Measurements from ENCODE around the gene FOXM1. TPM values are rescaled to one million over a fixed set of nuclear protein-coding genes. Genes with fewer than 3 reads are reported as not detected.
"Not testable (repeated sequence)": the region's sequence is repeated elsewhere in the genome, so short reads cannot be mapped to it uniquely, and the experiment has no call there.

Gene FOXM1
- total RNA-seq, 1 donor from 2014 or later: 1.1 TPM

DNA sequence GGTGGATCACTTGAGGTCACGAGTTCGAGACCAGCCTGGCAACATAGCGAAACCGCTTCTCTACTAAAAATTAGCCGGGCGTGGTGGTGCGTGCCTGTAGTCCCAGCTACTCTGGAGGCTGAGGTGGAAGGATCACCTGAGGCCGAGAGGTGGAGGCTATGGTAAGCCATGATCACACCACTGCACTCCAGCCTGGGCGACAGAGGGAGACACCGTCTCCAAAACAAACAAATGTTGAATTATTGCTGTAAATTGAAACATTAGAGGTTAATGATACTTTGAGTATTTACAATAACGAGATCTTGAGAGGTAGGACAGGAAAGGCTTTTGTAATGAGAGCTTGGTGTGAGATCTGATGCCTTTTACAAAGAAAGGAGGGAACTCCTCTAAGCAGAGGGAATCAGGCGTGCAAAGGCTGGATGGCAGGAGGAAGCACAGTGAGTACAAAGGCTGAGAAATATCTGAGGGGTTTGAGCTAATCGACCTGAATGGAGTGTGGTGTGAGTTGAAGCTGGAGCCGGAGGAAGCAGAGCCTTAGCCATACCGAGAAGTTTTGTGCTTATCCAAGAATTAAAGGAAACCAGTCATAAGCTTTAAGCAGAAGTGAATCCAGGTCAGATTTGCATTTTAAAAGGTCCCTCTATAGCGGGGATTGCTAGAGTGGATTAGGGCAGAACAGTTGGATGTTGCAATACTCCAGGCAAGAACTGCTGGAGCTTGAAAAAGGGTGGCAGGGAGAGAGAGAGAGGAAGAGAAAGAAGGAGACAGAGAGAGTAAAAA lies 1.2 kb upstream of the FOXM1 start:
- DNase-seq: no peak

DNA sequence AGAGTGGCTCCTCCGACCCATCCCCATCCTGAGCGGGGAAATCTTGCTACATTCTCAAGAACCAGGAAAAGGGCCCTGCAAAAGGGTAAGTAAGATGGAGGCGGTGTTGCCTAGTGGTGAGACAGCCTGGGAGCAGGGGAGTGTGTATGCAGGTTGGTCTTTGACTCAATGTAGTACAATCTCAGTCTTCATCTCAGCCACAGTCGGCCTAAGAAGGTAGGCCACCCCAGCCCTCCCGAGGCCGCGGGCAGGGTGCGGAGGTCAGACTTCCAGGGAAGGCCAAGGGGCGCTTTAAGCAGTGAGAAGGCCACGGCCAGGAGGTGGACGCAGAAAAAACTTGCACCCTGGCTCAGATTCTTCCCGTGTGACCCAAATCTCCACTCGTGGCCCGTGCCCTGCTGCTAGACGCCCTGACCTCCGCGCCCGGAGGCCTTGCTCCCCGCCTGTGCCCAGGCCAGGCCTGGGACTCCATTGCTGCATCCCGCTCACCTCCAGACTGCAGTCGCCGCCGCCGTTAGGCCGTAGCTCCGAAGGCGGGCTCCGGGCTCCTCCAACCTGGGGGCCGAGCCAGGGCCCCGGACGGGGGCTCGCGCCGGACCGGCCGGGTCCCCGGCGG lies 435 bp downstream of the FOXM1 start:
- no peak for DNase-seq

DNA sequence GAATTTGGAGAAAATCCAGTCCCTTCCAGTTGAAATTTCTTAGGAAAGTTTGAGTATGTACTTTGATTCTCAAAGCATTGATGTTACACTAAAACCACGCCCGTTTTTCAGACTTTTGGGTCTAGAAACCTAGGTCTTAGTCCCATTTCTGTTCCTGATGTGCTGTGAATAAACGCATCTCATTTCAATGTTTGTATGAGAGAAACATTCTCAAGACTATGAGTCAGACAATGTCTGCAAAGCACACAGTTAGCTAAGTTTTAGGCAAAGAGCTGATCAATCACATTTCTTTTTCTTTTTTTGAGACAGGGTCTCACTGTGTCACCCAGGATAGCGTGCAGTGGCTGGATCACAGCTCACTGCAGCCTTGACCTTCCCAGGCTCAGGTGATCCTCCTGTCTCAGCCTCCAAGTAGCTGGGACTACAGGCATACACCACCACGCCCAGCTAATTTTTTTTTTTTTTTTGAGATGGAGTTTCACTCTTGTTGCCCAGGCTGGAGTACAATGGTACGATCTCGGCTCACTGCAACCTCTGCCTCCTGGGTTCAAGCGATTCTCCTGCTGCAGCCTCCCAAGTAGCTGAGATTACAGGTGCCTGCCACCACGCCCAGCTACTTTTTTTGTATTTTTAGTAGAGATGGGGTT lies 7.9 kb downstream of the FOXM1 start:
- not testable (repeated sequence) for DNase-seq

DNA sequence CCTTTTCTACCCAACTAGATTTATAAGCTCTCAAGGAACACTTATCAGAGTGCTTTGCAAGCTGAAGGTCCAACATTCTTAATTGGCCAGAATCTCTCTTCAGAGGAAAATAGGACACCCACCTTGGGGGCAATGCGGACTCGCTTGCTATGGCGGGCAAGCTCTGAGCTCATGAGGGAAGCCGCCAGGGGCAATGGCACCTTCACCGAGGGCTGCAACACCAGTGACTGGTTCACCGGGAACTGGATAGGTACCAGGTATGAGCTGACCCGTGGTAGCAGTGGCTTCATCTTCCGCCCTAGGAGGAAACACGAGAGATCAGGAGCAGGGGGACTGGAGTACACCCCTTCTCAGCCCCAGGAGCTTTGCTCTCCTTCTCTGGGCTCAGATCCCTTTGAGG lies 12.8 kb downstream of the FOXM1 start:
- DNase-seq: no peak

GRCh38 chr12:2863402-2863801 lies 13.6 kb downstream of the FOXM1 start:
- not testable (repeated sequence) for DNase-seq

GRCh38 chr12:2862876-2863275 lies 14.1 kb downstream of the FOXM1 start:
- DNase-seq: no peak

- no peak for DNase-seq
These were observed 16.8 kb downstream of the FOXM1 start for GRCh38 chr12:2860170-2860569.

GRCh38 chr12:2858944-2859421 lies 18.0 kb downstream of the FOXM1 start:
- no peak for DNase-seq

DNA sequence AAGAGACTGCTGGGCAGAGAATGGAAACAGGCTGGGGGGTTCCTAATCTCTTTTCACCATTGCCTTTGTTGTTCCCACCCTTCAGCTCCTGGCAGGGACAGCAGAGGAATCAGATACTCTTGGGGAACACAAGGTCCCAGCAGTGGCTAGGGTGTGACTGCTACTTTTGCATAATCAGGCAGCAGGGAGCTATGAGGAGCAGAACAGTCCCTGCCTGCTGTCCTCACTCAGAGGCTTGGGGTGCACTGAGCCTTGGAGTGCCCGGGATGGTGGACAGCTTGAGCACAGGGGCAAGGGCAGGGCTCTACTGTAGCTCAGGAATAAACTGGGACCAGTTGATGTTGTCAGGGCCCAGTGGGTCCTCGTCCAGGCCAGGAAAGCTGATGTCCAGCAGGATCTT lies 18.6 kb downstream of the FOXM1 start:
- DNase-seq: no peak

DNA sequence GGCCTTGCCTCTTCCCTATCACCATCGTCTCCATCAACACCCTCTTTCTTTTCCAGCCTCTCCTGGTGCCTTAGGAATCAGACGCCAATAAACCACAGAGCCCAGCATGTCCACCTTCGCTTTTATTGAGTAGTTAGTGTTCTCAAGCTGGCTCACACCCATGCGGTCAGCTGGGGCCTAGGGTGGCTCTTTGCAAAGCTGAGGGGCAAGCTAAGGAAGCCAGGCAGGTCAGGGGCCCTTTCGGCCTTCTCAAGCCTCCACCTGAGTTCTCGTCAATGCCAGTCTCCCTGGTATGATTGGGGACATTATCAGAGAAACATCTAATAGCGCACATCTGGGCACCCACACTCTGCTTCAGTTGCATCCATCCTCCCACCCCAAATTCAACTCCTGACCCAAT lies 19.4 kb downstream of the FOXM1 start:
- no peak for DNase-seq

GRCh38 chr12:2857021-2857431 lies 19.9 kb downstream of the FOXM1 start, which contains the start of gene TEX52:
Gene TEX52, minus strand, starts transcription at chr12:2857039. Its CDS starts 13 bp downstream, at chr12:2857026.
- DNase-seq: no peak

DNA sequence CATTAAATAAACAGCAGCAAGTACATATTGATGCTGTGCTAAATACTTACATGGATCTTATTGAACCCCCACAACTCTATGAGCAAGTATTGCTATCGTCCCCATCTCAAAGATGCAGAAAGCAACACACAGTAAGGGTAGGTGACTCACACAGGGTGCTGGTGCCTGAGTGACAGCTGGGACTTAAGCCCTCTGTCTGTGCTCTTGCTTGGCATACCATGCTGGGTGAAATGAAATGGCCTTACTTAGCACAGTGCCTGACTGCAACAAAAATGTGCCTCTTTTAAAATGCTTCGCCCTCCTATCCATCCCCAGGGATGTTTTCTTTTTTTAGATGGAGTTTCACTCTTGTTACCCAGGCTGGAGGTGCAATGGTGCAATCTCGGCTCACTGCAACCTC lies 20.9 kb downstream of the FOXM1 start:
- no peak for DNase-seq

- no peak for DNase-seq
These were observed 21.4 kb downstream of the FOXM1 start for GRCh38 chr12:2855546-2855945.

DNA sequence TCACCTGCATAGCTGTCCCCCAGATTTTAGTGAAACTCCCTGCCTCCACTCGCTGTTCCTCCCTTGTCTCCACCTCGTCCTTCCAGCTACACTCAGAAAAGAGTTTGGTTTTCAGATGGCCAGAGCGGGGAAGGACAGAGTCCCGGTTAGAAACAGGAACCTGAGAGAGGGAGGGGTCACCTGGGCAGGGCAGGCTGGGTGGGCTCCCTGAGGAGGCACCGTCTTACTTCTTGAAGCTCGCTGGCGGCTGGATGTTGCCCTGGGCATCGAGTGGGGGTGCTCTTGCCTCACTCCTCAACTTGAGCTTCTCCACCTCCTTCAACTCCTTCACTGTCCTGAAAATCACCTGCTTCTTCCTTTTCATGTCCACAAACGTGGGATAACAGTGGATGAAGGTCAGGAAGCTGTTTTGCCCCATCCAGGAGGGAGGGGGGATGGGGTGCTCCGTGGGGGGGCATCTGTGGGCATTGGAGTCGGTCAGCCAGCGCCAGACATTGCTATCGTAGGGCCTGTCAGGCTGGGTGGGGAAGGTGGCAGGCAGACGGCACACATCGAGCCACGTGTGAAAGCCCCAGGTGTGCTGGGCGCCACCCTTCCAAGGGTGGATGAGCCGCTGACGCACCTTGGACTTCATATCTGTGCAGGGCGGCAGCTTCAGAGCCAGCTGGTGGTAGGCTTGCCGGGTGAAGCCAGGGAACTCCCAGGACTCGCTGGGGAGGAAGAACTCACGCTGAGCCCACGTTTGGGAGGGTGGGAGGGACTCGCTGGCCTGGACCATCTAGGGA lies 22.1 kb downstream of the FOXM1 start:
- DNase-seq: no peak

- peak; percentile 47 for DNase-seq
These were observed 23.3 kb downstream of the FOXM1 start for GRCh38 chr12:2853626-2854025.

DNA sequence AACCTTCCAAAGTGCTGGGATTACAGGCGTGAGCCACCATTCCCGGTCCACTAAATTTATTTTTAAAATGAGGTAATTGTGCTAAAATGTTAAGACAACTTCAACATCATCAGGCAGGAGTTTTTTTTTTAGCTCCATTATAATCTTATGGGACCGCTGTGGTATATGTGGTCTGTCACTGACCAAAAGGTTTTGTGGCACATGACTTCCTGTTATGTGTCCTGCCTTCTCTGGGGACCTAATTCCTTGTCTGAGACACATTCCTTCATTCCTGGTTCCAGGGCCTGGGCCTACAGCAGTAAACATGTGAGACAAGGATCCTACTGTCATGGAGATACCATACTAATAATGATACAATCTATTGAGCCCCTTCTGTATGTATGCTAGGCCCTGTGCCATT lies 25.0 kb downstream of the FOXM1 start:
- DNase-seq: no peak

DNA sequence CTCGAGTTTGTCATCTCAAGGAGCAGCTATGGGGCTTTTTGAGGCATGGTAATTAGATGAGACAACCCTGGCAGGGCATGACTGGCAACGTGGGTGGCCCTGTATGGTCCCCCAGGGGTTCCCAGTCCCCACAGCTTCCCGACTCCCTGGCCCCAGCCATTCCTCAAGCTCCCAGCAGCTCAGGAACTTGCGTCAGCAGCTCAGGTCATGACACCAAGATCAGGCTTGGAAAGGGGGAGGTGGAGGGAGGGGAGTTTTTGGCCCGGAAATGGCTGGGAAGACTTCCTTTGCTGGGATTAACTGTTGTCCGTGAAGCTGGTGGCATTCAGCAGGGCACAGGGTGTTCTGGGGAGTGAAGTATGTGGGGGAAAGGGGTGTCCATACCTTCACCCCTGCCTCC lies 31.7 kb downstream of the FOXM1 start:
- DNase-seq: no peak

GRCh38 chr12:2844786-2845185 lies 32.2 kb downstream of the FOXM1 start:
- DNase-seq: no peak

GRCh38 chr12:2842948-2843347 lies 34.0 kb downstream of the FOXM1 start:
- DNase-seq: no peak

- no peak for DNase-seq
These were observed 35.8 kb downstream of the FOXM1 start for GRCh38 chr12:2841056-2841650.

- DNase-seq: no peak
These were observed 40.4 kb downstream of the FOXM1 start for GRCh38 chr12:2836574-2836973.
